SHP77 treated with DMSO at 0.1 percent for 48 hours (cell line): ENCODE data around the gene DYNLRB2.

Experiments
- DNase-seq: peaks from one replicate; lab custom pipeline; 2025; lab: John Stamatoyannopoulos, UW

Gene DYNLRB2

DNA sequence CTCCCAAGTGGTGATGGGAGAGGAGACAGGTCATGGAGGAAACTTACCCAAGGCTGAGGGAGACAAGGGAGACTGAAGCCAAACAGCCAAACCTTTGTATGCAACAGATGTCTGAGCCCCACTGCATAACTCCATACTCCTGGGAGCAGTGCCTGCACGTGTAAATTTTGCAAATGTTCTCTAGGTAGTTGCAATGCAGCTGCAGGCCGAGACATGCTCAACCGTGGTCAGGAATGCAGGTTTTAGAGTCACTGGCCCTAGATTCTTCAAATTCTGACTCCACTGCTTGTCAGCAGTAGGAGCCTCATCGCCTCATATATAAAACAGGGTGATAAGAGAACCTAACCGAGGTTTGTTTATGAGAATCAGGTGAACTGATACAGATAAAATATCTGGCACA is 11.5 kb downstream of the DYNLRB2 start:
- DNase-seq, result no peak

DNA sequence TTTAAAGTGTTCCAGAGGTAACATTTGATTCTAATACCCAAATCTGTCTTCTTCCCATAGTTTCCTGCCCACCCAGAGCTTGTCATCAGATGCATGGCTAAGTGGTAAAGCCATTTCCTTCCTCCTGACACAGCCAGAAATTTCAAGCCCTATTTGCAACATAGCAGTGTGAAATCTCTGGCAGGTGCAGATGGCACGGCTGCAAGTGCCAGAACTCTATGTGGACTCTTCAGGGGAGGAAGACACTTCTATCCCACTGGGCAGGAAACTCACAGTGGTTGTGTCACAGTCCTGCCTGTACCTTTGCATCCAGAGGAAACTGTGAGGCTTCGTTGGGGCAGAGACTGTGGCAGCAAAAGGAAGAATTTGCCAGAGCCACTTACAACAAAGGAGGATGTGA is 13.2 kb downstream of the DYNLRB2 start:
- DNase-seq, result no peak

DNA sequence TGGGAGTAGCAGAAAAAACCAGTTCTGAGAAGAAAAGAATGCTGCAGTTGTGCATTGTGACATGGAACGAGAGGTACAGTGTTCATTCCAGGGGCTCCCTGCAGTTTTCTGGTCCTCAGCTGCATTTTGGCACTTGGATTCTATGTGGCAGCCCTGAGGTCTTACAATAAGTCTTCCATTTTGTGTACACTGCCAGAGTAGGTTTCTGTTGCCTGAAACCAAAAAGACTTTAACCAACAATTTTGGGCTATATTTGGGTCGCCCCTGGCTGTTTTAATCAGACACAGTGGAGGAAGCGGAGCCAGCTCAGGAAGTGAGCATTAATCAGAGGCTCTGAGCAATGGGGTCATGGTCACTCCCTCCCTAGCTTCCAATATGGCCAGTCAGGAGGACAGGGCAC is 15.7 kb downstream of the DYNLRB2 start:
- DNase-seq, result no peak

DNA sequence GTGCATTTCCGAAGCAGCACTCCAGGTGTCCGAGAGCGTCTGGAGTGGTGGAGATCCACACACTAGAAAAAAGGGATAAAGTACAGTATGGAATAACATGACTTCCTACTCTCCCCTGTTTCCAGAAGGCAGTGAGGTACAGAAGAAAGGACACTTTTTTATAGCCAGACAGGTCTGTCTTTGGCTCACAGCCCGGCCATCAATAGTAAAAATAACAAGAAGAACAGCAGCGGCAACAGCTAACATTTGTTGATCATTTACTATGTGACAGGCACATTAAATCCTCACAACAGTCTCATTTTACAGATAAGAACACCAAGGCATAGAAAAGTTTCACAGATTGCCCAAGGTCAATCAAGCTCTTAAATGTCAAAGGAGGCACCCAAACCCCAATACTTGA is 16.2 kb downstream of the DYNLRB2 start:
- no peak for DNase-seq

DNA sequence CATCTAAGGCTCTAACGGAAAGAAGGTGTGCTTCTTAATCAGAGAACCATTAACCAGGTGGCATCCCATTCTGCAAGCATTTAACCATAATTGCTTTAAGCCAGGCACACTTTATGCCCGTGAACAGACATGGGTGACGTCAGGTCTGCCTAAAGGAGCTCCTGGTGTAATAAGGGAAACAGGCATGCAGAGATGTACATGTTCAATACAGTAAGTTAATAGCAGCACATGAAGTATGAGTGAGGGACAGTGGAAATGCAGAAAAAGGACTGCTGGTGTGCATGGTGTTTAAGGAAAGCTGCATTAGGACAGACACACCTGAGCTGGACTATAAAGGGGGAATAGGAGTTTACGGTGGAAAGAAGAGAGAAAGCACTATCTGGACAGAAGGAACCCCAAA is 18.6 kb downstream of the DYNLRB2 start:
- no peak for DNase-seq

DNA sequence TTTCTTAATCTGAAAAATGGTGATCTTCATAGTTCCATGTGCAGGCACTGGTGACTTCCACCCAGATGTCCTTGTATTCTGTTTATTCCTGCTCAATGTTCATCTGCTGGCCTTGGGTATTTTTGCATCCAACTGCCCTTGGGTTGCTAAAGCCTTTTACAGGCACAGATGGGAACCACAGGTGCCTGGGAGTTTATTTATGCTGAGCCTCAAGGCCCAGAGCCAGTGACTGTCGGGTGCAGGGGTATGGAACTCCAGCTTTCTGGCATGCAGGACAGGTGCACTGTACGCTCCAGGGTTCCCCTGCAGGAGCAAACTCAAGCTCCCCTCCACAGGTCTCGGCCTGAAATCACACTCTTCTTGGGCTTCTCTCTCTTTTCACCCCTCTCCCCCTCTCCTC is 22.3 kb downstream of the DYNLRB2 start:
- no peak for DNase-seq

DNA sequence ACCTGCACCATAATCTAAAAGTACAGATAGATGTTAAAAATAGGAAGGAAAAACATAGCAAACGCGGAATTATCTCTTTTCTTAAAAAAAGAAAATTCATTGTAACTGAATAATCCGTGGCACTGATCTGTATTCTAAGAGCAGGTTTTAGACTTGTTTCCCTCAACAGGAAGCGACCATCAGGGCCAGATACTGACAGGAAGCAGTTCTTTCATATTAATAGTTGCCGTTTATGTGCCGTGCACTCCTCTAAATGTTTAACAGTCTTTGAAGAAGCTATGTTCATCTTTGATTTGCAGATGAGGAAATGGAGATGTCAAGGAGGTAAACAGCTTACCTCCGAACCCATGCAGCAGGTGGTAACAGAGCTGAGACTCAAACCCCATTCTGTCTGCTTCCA is 23.6 kb downstream of the DYNLRB2 start:
- DNase-seq, result no peak

DNA sequence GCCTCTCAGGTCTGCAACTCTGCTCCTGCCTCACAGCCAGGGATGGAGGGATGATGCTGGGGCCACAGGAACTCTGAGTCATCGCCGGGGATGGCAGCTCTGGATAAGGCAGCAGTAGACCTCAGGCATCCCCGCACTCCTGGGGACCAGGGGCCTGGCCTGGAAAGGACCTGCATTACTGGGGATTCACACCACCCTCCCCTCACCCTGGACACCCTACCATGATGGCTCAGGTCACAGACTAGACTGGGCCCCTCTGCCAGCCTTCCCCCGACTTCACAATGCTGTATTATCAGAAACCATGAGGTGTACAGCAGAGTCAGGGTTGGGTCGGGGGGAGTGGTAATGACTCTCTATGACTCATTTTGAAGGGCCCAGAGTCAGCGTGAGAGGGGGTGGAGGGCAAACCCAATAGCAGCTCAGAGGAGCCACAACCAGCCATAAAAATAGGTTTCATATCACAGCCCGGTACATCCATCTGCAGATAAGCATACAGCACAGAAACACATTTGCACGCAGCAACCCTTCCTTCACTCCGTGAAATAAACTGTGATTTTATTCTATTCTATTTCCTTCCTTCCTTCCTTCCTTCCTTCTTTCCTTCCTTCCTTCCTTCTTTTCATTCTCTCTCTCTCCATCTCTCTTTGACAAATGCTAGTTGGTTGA is 28.8 kb downstream of the DYNLRB2 start:
- no peak for DNase-seq

DNA sequence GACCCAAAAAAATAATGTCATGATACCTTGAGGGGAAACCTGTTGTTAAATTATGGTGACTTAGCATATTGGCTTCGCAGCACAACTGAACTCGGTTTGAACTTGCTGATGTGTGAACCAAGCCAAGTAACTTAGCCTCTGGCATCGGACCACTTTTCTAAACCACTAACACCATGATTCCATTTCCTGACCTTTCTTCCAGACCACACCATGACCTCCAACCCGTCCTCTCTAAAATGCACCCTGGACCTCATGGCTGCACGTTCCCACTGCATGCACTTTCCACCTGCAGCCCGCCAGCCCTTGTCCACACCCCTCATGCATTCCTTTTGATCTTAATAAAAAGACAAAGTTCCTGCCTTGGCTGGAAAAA is 29.3 kb downstream of the DYNLRB2 start:
- DNase-seq, result no peak

DNA sequence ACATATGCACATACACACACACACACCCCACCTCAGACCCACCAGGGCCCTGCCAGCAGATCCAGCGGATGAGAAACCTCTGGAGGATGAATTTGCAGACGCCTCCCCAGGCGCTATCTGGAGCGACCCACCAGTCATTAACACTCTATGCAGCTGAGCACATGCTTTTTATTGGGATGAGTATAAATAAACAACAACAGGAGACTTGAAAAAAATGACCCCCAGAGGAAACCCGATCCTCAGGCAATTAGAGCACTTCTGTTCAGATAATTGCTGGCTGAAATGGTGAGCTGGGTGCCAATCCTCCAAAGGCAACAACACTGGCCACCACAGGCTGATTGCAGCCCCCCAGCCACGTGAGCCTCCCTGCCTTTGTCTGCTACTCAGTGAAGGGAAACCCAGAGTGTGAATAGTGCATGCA is 32.9 kb downstream of the DYNLRB2 start:
- no peak for DNase-seq

DNA sequence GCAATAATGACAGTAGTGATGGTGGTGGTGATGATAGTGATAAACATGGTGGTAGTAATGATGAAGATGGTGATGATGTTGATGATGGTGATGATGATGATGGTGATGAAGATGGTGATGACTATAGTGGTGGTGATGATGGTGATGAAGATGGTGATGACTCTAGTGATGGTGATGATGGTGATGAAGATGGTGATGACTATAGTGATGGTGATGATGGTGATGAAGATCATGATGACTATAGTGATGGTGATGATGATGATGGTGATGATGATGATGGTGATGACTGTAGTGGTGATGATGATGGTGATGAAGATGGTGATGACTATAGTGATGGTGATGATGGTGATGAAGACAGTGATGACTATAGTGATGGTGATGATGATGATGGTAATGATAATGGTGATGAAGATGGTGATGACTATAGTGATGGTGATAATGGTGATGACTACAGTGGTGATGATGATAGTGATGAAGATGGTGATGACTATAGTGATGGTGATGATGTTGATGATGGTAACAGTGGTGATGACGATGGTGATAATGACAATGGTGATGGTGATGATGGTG is 35.6 kb downstream of the DYNLRB2 start:
- DNase-seq, result no peak

DNA sequence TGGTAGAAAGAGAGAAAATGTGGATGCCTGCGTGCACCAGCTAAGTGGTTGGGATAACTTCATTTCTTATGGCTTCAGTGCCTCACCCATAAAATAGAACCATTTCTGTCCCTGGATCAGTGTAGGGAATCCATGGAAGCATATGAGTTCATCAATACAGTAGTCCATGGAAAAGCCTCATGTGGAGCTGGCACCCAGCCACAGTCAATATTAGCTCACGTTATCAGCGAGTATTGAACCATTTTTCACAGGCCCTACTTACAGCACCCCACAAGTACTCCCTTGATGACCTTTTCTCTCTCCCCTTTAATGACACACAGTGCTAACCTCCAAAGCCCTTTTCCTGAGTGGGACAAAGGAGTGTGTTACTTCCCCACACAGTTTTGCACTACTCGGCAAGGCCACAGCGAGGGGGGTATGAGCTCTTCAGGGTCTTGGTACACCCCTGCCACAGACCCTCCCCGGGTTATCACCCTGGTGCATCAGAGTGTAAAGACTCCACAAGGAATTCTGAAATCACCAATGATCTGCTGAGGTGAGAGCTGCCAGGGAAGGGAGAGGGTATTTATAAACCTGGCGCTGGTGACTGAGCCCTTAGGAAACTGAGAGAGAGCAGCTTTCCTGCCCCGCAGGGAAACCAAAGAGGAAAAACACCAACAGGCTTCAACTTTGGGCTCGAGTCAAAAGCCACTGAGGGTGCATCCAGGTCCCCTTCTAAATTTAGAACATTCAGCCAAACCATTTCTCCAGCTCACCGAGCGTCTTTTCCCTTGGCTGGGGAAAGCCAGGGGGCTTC is 36.9 kb downstream of the DYNLRB2 start:
- DNase-seq, result no peak

DNA sequence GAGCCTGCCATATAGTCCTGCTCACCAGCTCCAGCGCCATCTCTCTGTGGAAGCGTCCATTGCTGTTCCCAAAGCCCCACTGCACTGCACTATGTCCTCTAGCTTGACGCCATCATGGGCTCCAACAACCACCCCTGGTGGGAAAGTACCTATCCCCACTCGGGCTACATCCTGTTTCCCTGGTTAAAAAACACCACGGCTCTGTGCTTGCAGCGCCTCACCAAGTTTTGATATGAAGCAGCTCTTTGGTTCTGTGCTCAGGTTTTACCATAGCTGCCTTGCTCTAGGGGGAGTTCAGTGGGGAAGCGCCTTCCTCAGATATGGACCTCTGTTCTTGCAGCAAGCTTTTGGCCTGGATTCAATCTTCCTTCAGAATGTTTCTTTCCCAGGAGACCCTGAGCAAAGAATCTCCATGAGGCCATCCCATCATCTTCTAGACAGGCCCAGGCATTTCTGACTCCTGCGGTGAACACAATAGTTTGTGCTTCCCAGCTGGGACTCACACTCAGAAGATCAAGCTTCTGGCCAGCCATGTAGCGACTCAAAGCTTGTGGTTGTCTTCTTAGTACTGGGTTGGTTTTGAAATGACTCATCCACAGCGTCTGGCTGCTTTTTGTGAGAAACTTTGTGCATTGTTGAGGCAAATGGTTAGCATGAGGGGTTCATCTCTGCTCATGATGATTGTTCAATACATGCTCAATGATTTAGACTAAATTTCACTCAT is 39.5 kb downstream of the DYNLRB2 start:
- no peak for DNase-seq

DNA sequence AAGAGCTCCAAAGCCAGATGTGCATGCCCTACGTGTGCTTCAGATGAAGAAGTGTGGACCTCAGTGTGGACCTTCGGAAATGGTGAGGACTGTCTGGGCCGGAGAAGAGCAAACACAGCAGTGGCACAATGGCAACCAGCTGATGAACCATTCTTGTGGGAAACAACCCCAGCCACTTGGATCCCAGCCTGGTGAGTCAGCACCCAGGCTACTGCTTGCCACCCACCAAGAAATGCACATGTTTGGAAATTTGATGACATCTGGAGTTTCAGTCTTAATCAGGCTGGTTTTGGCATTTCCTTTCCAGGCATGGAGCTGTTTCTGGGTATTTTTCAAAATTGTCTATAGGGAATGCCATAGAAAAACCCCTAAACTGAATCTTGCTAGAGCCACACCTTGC is 42.7 kb downstream of the DYNLRB2 start:
- DNase-seq, result no peak

DNA sequence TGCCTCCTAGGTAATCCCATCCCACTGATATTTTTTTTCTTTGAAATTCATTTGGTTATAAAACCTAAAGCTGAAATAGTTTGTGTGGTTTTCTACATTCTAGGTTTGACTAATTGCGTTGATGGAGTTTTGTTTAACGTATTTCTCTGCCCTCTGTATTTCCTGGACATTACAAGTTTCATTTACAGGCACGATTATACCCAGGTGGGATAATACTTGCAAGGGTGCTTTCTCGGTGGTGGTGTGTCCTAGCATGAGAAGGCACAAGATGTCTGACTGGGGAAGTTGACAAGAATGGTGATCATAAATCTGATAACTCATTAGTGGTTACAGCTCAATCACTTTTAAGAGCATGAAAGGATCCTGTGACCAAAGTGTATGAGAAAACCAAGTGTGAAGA is 45.0 kb downstream of the DYNLRB2 start:
- DNase-seq, result no peak

DNA sequence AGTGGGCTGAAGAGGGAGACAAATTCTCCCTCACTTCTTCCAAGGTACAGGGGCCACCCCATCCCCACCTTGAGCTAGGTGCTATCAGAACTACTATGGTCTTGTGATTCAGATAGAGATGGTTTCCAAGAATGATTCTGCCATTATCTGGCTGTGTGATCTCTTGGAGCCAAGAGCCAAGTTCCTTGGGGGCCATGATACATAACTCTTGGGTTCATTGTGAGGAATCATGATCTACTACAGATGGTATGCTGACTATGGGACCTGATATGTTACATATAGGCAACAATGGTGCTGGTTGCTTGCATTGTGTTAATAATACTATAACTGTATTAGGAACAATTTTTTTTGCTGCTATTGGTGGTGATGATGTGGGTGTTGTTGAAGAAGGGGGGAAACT is 45.7 kb downstream of the DYNLRB2 start:
- no peak for DNase-seq

DNA sequence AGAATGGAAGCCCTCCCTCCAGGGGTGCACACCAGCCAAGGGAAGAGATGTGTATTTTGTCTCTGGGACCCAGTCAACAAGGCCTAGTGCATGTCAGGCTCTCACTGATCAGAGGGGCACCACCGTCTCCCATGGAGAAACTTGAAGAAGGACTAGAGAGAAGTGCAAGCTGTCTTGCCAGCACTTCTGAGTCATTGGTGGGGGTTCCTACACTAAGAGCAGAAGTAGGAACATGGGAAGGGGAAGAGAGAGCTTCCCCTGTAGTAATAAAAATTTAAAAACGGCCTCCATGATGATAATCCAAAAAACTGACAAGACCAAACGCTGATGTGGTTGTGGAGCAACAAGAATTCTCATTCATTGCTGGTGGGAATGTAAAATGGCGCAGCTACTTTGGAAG is 46.3 kb downstream of the DYNLRB2 start:
- no peak for DNase-seq

DNA sequence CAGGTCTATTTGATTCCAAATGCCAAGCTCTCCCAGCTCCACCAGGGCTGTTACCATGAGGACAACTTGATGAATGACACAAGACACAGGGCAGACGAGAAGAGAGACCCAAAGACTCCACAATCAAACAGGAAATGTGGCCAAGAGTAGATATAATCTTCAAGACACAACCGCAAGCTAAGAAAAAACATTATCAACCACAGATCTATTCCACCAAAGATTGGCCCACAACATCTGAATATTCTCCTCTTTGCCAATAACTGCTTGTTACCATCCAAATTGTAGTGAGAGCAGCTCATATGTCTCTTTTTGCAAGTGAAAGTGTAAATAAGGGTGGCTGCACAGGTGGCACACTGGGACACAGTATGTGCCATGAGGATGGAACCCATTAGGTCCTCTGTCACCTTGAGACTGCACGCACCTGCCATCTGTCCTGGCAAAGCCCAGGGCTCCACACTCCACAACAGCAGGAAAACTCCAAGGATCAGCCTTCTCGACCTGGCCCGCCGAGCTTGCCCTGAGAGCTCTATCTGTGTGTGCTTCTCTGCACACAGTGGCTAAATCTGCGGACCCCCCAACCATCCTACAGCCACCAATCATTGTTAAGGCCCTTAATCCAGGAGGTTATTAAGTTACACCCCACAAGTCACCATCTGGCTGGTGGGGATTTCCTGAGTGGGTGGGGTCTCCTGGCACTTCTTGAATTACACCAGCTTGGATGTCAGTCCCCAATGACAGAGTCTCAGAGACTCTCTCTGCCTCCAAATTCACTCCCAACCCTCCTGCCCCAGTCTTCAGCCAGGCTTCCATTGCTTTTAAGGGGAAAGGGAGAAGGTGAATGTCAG is 50.5 kb downstream of the DYNLRB2 start:
- no peak for DNase-seq

DNA sequence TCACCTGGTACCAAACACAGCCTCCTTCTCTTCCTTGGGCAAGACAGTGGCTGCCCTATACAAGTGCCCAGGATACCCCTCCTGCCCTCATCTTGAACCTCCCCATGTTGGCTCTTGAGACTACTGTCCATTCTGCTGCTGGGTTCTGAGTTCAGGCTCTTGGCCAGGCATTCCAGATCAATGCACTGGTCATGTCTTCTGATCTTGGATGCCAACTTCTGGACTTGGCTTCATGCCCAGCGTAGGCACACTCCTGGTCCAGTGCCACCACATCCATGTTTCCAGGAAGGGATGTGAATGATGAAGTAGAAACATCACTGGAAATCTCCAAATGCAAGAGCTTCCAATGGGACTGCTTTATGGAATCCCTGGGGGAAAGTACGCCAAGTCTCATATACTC is 51.5 kb downstream of the DYNLRB2 start:
- no peak for DNase-seq

DNA sequence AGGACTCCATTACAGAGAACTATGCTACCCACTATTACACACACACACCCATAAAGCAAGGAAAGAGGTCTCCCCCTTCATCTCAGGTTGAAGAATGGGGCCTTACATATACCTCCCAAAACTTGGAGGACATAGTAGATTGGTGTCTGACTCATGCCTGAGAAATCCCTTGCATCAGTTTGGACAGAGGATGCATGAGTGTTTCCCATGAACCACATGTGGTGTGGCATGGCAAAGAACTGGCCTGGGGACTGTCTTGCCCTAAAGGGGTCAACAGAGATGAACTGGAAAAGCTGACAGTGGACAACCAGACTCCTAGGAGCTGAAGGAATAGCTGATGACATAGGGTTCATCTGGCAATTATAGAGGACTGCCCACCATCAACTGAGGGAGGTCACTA is 54.0 kb downstream of the DYNLRB2 start:
- no peak for DNase-seq

DNA sequence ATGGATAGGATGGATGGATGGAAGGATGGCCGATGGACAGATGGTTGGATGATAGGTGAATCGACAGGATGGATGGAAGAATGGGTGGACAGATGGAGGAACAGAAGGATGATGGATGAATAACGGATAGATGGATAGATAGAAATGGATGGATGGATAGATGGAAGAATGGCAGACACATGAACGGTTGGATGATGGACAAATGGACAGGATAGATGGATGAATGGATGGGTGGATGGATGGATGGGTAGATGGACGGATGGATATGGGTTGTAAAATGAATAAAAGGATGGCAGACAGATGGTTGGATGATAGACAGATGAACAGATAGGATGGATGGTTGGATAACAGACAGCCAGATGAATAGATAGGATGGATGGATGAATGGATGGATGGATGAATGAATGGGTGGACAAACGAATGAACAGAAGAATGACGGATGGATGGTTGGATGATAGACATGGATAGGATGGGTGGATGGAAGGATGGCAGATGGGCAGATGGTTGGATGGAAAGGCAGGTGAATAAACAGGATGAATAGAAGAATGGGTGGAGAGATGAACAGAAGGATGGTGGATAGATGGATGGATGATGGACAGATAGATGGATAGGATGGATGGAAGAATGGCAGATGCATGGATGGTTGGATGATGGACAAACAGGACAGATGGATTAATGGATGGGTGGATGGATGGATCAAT is 55.9 kb downstream of the DYNLRB2 start:
- DNase-seq, result no peak
